HG02678 (cell line): ENCODE data around the gene MEA1.
A peak's percentile ranks its signal among the peaks of the same experiment; 100 is the strongest.

Experiments used
- ATAC-seq: cut with Tn5 transposase; IDR thresholded peaks from one replicate; pipeline ENCODE4 v1.9.1; 2021; ENCODE audit warnings: mild to moderate bottlenecking, moderate library complexity; ENCODE audit not compliant: unreplicated experiment

MEA1 gene

DNA sequence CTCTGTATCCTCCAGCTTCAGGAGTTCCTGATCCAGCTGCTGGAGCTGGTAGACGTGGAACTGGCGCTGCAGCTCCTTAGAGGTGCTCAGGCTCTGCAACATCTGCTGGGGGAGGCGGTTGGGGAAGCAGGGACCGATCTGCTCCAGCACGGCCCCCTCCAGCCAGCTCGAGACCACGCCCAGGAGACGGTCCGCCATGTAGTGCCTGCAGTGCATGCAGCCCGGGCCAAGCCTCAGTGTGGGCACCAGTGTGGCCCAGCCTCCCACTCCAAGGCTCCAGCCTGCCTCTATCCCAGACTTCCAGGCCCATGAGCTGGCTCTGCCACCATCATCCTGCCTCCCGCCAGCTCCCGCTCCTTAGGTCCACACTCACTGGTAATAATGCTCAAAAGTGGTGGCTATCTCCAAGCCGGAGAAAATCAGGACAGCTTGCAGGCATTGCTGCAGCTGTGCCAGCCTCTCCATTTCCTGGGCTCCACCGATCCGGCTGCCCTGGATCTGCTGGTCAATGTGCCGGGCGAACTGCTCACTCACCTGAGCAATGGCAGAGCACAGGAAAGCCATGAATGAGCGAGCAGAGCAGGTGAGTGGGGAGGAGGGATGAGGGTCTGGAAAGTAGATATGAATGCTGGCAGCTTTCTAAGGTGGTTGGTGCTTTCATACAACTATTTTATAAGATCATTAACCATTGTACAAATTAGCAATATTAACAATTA lies 27.0 kb upstream of the MEA1 start:
- no peak for ATAC-seq

DNA sequence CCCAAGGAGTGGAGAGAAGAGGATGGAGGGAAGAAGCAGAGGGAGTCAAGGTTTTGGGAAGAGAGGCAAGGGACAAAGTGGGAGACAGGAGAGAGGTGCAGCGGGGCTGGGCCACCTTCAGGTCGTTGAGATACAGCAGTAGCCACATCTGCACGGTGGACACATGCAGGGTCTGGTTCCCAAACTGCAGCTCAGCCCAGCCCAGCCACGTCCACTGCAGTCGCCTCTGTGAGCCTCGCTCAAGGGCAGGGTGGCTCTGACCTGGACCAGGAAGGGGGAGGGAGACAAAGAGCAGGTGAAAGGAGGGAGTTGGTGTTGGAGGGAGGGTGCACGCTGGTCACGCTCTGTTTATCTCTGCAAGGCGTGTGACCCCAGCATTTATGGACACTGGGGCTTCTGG lies 25.0 kb upstream of the MEA1 start:
- no peak for ATAC-seq

DNA sequence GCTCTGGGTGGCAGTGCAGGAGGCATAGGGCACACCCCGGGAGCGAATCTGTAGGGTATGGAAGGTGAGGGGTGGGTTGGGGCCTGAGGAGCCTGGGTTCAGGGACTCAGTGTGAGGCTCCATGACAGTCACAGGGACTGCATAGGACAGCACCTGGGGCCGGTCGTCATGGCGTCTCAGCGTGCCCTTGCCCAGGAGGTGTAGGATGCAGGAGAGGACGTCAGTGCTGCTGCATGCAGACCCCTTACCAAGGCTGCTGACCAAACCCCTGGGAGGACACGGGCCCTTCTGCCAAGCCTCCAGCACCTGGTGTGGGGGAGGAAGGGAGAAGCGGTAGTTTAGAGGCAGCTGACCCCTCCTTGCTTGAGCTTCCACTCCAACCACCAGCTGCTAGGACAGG lies 24.0 kb upstream of the MEA1 start:
- ATAC-seq, result no peak

DNA sequence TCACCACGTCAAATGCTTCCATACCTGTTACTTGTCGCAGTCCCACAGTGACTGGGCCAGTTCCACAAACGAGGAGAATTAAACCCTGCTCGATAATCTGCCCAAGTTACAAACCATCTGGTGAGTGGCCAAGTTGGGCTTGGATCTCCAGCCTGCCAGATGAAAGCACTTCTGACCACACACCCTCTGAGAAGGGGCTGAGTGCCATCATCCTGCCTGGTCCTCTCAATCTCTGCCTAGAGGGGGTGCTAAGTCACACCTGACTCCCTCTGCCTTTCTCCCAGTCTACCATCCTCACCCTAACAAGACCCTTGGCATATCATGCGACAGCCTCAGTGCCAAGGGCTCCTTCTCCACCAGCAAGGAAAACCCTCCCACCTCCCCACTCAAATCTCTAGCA lies 23.5 kb upstream of the MEA1 start:
- no peak for ATAC-seq

DNA sequence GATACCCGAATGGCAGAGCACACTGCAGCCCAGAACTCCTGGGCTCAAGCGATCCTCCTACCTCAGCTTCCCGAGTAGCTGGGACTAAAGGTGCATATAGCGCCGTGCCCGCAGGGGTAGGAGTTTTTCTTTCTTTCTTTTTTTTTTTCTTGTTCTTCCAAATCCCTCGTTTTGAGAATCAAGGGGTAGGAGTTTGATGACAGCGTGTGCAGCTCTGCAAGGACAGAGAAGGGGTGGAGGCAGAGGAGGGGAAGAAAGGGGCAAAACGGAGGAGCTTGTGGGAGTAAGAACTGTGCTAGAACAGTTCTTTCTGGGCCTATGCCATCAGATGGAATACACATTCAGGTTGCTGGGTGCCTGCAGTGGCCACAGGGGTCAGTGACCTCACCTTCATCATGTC lies 23.0 kb upstream of the MEA1 start:
- ATAC-seq, result no peak

DNA sequence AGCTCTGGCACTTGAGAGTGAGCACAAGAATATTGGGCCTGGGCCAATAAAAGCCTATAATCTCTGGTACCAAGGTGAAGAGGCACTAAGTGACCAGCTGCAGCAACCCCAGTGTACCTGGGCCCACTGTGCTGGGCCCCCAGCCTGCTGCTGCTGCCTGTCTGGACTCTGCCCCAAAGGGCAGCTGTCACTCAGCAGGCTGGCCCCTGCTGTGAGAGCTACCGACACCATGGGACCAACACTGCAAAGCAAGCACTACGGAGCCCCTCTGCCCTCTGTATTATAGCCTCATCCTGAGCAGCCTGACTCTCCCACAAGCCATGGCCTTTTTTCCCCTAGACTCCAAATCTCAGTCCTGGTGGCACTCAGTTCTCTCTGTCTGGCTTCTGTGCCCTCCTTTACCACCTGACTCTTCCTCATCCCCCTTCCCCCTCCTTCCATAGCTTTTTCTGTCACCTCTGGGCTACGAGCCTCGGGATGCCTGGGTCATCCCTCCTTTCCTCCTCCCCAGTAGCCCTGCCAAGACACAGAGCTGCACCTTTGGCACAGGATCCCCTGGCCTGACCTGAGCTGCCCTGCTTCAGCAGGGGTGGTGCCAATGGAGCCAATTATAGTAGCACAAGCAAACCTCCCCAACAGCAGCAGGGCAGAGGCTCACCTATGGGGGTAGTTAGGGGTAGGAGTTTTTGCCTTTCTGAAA lies 21.9 kb upstream of the MEA1 start:
- ATAC-seq, result no peak

DNA sequence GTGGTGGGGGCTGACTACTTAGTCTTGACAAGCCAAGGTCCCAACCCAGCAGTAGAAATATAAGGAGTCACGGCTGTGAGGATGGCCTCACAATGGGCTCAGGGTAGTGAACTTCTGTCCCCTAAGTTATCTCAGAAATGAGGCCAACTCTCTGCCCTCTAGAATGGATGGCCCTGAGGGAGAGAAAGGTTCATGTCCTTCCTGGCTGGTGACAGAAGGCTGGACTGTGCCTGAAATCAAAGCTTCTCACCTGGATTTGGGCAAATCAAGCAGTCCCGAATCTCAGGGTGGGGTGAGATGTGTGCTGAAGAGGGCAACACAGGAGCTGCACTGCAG lies 20.4 kb upstream of the MEA1 start:
- ATAC-seq, result no peak

DNA sequence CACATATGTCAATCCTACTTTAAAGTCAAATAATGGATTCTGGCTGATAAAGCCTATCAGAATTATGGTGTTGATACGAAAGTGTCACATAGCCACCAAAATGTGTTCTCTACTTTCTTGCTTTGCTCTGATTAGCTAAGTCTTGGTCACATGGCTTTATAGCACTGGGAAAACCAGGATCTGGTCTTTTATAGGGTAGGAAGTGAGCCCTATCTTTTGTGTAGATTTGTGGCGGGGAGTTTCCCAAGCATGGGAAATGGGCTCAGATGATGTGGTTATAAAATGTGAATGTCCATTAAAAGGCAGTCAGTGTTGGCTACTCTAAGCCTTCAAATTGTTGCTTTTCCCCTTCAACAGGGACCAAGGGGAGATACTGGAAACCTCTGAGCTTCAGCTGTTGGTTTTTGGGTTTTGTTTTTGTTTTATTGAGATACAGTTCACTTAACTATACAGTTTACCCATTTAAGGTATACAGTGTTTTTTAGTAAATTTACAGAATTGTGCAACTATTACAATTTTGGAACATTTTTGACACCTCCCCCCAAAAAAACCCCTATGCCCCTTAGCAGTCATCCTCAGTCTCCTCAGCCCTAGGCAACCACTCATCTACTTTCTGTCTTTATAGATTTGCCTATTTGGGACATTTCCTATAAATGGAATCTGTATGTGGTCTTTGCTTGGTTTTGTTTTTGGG lies 19.9 kb upstream of the MEA1 start:
- ATAC-seq, result no peak

DNA sequence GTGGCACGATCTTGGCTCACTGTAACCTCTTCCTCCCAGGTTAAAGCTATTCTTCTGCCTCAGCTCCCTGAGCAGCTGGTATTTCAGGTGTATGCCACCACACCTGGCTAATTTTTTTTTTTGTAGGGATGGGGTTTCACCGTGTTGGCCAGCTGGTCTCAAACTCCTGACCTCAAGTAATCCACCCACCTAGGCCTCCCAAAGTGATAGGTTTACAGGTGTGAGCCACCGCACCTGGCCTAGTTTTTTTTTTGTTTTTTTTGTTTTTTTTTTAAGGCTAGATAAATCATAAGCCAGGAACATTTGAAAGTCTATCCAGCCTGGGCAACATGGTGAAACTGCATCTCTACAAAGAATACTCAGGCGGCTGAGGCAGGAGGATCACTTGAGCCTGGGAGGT lies 18.6 kb upstream of the MEA1 start:
- no peak for ATAC-seq

DNA sequence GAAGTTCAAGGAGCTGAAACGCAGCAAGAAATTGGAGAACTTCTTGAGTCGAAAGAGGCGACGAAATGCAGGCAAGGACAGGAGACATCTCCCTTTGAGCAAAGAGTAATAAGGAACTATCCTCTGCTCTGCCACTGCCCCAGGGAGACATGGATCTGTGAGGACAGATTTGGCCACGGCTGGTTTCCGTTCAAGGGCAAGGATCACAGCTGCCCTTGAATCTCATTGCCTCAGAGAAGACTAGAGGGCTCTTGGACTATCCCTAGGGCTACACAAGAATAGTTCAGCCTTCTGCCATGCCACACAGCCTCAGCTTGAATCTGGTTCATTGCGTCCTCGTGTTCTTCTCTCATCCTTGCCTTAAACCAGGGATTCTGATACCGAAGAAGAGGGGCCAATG lies 15.4 kb upstream of the MEA1 start:
- no peak for ATAC-seq

DNA sequence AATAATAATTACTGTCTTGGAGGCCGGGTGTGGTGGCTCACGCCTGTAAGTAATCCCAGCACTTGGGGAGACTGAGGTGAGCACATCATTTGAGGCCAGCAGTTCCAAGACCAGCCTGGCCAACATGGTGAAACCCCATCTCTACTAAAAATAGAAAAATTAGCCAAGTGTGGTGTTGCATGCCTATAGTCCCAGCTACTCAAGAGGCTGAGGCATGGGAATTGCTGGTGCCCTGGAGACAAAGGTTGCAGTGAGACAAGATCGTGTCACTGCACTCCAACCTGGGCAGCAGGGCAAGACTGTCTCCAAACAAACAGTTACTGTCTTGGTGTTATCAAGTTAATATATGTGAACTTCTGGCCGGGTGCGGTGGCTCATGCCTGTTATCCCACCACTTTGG lies 12.6 kb upstream of the MEA1 start:
- ATAC-seq, result no peak

DNA sequence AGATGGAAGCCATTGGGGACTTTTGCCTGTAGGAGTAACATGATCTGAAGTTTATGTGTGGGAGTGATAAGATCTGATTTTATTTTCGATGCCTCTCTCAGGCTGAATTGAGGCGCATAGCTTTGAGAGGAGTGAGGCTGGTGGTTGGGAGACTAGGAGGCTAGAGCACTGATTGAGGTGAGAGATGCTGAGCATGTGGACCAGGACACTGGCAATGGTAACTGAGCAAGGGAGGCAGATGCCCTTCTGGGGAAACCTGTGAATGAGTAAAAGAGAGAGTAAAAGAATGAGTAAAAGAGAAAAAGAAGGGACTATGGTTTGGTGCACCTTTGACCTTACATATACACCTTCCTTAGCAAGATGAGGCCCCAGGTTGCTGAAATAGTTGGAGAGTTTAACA lies 10.7 kb upstream of the MEA1 start:
- no peak for ATAC-seq

DNA sequence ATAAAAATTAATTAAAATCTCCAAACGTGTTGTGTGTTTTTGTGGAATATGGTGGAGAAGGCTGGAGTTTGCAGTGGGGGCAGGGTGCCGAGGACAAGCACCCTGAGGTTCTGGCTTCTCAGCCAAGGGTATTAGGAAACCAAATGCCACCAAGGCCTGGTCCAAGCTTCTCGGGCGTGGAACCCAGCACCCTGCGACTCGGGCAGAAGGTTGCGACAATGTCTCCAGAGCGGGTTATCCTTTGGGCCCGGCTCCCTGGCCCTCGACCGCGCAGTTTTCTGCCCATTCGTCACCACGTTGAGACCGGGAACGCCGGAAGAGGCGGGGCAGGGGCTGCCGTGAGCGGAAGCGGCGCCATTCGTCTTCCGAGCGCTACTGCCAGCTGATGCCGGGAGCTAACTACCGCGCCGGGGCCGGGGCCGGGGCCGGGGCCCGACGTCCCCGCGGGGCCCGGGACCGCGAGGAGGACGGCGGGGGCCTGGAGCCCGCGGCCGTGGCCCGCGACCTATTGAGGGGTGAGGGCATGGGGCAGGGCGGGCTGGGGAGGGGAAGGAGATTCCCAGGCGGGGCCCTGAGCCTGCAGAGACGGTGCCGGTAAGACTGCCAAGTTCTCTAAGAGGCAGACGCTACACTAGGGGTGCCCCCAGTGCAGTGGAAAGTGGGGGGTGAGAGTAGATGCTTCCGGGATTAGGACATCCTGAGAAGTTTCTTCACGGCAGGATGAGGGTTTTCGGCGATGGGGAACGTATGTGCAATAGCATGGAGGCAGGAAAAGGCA lies 7.7 kb upstream of the MEA1 start, which contains the start of gene RRP36:
Gene RRP36 (plus strand): TSS at position 354 of the 778 bp plus-strand sequence. CDS start 32 bp downstream, at position 386.
- peak; percentile 80 for ATAC-seq

DNA sequence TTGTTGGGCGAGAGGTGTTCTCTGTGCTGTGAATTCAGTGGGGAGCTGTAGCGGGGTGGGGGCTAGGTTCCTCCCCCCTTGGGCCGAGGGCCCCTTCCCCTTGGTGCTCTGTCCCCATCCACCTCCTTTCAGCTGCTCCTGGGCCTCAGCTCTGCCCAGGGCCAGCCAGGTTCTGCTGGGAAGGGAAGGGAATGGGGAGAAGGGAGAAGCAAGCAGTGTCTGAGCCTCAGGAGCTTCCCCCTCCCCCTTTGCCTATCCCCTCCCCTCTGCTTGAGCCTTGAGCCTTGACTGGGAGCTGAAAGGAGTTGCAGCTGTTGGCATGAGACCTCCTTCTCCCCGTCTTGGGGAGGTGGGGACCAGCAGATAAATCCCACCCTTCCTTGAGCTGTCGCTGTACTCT lies 7.1 kb upstream of the MEA1 start:
- ATAC-seq, result no peak

DNA sequence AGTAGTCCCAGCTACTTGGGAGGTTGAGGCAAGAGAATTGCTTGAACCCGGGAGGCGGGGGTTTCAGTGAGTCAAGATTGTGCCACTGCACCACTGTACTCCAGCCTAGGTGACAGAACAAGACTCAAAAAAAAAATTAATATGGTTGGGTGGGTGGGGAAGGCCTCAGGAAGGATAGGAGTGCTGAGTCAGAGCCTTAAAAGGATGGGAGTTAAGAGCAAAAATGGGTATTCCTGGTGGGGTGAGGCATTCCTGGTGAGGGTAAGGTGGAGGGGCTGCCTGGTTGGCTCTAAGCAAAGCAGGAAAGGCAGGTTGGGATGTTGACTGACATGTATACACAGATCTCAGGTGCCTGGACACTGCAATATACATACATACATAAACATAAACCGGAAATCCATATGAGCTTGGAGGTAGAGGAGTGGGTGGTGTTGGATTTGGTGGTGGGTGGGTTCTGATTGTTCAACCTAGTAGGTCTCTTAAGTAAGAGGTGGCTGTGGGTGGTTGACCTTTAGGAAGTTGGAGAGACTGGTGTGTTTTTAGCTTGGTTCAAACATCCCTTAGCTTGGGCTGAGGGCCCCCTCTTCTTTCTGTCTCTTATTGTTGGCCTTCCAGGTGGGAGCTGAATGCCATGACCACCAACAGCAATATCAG lies 6.4 kb upstream of the MEA1 start:
- ATAC-seq, result no peak

DNA sequence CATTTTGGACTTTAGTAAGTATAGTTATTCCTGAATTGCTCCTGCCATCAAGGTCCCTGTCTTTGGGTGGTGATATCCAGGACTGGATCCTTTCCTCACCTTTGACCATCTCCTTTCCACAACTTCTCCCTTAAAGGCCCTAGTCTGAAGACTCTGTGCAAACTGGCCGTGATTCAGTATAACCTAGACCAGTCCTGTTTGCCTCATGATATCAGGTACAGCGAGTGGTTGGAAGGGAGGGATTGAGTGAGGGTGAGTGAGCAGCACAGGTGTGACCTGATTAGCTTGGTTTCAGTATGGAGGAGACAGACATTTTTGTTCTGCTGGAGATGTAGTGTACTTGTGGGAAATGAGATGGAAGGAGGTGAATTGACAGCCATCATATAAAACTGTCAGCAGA lies 5.4 kb upstream of the MEA1 start:
- no peak for ATAC-seq

DNA sequence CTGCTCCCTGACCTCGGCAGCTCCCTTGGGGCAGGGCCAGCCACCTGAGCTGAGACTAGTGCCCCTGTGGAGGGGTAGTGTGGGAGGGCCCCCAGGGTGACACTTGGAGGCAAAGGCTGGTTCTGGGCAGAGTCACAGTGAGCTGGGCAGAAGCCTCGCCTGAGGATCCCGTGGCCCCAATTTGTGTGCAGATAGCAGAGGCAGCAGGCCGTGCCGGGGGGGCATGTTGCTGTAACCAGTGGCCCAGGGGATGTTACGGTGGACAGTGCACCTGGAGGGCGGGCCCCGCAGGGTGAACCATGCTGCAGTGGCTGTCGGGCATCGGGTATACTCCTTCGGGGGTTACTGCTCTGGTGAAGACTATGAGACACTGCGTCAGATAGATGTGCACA lies 3.2 kb upstream of the MEA1 start:
- no peak for ATAC-seq

DNA sequence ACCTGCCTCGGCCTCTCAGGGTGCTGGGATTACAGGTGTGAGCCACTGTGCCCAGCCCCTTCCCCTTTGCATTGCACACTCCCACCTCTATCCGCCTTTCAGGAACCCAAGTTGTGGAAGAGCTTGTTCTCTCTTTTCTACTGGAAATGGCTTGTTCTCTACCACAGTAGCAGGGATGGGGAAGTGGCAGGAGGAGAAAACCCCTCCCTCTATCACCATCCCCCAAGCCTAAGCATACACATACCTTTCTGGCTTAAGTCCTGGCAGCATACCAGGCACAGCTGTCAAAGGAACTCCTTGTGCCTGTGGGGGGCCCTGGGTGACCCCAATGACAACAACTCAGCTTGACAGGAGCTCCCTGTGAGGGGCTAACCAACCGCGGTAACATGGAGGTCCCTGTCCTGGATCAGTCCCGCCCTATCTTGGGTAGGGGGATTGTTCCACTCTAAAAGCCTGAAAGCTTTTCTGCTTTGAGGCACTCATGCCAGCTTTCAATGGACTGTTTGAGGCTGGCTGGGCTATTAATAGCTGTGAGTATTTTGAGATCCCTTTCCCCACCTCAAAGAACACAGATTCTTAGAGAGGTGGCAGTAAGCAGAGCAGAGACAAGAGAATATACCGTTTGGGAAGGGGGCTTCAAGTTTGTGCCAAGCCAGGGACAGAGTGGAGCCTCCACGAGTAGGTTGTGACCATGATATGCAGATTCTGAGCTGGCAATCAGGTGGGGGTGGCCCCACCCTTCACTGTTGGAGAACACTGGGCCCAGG lies 2.6 kb upstream of the MEA1 start:
- no peak for ATAC-seq

DNA sequence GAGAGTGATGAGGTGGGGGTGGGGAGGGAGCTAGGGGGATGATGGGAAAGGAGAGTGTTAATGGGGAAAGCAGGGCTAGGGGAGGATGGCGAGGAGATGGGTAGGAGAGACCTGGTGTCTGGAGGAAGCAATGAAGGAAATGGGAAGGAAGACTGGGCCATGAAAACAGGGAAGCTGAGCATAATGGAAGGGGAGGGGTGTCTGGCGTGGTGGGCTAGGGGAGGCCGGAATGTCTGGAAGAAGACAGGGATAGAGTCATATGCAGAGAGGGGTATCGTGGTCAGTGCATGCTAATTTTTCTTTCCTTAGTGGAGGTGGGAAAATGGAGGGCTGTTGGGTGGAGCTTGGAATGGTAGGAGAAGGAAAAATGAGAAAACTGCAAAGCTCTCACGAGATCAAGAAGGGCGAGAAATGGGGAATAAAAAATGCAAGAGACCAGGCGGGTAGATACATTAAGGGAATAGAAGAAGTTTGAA lies 726 bp upstream of the MEA1 start:
- no peak for ATAC-seq
